Heart left ventricle (tissue), 13 donors: ENCODE measurements around the gene G0S2.

Experiments
- POLR2A ChIP-seq, 2 donors: fragments of 450-650 bp; IDR thresholded peaks; one replicate each; pipeline ENCODE4 v1.6.1; 2017; ENCODE audit warnings: antibody characterized with exemption in 2 of 2, mild to moderate bottlenecking in 2 of 2, moderate library complexity in 2 of 2
- TF ChIP-seq, protein P1 (sequence below), 12 donors: fragments of 200-600 bp; sonication (generic) in 4 of 12; IDR thresholded peaks; one replicate each; pipeline versions ENCODE4 v1.5.0 to v1.8.0; 2018 to 2022; ENCODE audit warnings: antibody characterized with exemption in 12 of 12, mild to moderate bottlenecking in 5 of 12
- donor health status: ischemic (EF 13 %, LVEDD 7.1; RV severe dilation, severe dysfunction).
- donor health status: DM: no; HTN: yes; CAD: no.
- donor health status: DM: no; HTN: no; CAD: no.
- donor health status: ischemic (EF 25% LVEDD 6.9; RV normal size, moderate dysfunction).
- donor health status: ischemic (EF 25% LVEDD 5.7; RV mildly dilated, moderate dysfunction).
- donor health status: ischemic (EF 35%, LVEDD 5.7; RV mildly dilated, moderate dysfunction).
- donor health status: nonischemic (EF 11% LVEDD 7.7; RV severe dilation, severe dysfunction).
- donor health status: DM: yes; HTN: yes; CAD: no.
- donor health status: PGD.
- donor health status: ischemic (EF 29% LVEDD 5.4; RV normal size, mild dysfunction).
- donor health status: nonischemic (EF 23%, LVEDD 6.1; RV moderate dilation, normal function).

DNA sequence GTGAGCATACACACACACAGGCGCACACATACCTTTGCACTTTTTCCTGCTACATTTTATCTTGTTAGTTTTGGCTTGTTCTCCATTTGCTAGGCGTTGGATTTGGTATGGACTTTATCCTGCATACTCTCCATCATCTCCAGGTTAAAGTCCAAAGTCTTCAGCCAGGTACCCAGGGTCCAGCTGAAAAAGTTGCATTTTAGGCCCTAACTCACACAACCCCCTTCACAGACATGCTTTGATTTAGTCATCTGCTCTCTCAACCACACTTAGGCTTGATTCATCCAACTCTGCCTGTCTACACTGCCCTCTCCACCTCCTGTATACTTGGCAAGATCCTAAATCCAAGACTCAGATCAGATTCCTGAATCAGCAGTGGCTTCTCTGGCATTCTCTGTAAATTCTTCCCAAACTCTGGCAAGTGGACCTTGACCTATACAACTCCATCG, 12.3 kb upstream of the G0S2 start:
- TF ChIP-seq, protein P1, sequence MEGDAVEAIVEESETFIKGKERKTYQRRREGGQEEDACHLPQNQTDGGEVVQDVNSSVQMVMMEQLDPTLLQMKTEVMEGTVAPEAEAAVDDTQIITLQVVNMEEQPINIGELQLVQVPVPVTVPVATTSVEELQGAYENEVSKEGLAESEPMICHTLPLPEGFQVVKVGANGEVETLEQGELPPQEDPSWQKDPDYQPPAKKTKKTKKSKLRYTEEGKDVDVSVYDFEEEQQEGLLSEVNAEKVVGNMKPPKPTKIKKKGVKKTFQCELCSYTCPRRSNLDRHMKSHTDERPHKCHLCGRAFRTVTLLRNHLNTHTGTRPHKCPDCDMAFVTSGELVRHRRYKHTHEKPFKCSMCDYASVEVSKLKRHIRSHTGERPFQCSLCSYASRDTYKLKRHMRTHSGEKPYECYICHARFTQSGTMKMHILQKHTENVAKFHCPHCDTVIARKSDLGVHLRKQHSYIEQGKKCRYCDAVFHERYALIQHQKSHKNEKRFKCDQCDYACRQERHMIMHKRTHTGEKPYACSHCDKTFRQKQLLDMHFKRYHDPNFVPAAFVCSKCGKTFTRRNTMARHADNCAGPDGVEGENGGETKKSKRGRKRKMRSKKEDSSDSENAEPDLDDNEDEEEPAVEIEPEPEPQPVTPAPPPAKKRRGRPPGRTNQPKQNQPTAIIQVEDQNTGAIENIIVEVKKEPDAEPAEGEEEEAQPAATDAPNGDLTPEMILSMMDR (IDR thresholded peaks at IDR 0.05), result no peak
- TF ChIP-seq POLR2A (IDR thresholded peaks at IDR 0.05), result no peak
